ENCODE results near the gene TPGS2. TPM values are rescaled to one million over a fixed set of nuclear protein-coding genes. Genes with fewer than 3 reads are reported as not detected.

Gene TPGS2
- total RNA-seq, 1 experiment from 2014 or later, result 93.3 TPM

DNA sequence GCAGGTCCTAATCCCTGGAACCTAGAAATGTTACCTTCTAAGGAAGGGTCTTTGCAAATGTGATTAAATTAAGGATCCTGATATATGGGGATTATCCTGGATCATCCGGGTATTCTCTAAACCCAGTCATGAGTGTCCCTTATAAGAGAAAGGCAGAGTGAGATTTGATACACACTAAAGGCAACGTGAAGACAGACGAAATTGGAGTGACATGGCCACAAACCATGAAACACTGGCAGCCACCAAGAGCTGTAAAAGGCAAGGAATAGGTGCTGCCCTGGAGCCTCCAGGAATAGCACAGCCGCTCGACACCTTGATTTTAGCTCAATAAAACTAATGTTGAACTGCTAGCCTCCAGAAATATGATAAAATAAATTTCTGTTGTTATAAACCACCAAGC lies 45.0 kb downstream of the TPGS2 start (continued):
- TF ChIP-seq, protein P1, sequence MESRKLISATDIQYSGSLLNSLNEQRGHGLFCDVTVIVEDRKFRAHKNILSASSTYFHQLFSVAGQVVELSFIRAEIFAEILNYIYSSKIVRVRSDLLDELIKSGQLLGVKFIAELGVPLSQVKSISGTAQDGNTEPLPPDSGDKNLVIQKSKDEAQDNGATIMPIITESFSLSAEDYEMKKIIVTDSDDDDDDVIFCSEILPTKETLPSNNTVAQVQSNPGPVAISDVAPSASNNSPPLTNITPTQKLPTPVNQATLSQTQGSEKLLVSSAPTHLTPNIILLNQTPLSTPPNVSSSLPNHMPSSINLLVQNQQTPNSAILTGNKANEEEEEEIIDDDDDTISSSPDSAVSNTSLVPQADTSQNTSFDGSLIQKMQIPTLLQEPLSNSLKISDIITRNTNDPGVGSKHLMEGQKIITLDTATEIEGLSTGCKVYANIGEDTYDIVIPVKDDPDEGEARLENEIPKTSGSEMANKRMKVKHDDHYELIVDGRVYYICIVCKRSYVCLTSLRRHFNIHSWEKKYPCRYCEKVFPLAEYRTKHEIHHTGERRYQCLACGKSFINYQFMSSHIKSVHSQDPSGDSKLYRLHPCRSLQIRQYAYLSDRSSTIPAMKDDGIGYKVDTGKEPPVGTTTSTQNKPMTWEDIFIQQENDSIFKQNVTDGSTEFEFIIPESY (IDR thresholded peaks at IDR 0.05; ENCODE audit: extremely low read depth, insufficient replicate concordance, low read length), result no peak
- TF ChIP-seq SP1 (IDR thresholded peaks at IDR 0.05; ENCODE audit: low read depth), result no peak
- TF ChIP-seq JUND (IDR thresholded peaks at IDR 0.05), result no peak

DNA sequence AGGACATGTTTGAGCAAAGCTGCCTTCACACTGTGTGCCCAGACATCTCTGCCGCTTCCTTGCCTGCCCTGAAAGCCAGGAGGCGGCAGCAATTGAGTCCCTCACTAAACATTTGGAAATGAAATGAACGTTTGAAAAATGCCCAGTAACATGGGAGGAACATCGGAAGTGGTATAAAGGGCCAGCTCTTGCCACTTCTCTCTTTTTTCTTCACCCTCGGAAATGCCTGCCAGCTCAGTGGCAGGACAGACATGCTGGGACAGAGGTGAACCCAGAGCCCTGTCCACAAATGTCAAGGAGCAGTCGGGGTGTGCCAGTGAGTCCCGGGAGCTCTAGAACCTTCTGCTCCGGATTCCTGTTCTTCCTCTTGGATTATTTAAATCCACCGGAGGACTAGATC lies 46.1 kb downstream of the TPGS2 start:
- no peak overlapping the region for H3K9ac ChIP-seq (ENCODE audit: low read length)
- DNase-seq (ENCODE audit: low read depth, low spot score) (no peak), ATAC-seq (no peak)
- H3K79me2 ChIP-seq (ENCODE audit: insufficient read depth, low read length), result no peaks in the 10 kb centered on the region
- ChIA-PET CTCF (no interaction called here), POLR2A (no interaction called here), RAD21 (ENCODE audit: low non-redundant PET in 1 of 2, low total read pairs in 2 of 2, uncharacterized antibody in 2 of 2, unreplicated experiment in 2 of 2) (no interaction called here)
- H3K36me3 ChIP-seq (ENCODE audit: control insufficient read depth in 1 of 2, insufficient read depth in 2 of 2, low read length in 2 of 2), result peaks cover 0 to 2% of the 10 kb centered on the region in 2 experiments; a peak in 1 of 4 replicates
- no TSS peak for BruUV-seq (replicated peaks)
- intact Hi-C loops (cut with micrococcal nuclease), result no loop called here
- no peaks in the 10 kb centered on the region for H3K9me2 ChIP-seq (ENCODE audit: insufficient read depth)
- no peaks in the 10 kb centered on the region for H4K20me1 ChIP-seq (ENCODE audit: insufficient read depth)
- no peaks in the 10 kb centered on the region for H3K9me3 ChIP-seq (ENCODE audit: control insufficient read depth in 1 of 2, insufficient read depth in 1 of 2, low read depth in 1 of 2, low read length in 2 of 2)
- H3K4me3 ChIP-seq (replicated peaks in 1 of 2; ENCODE audit: low read depth in 1 of 2, low read length in 2 of 2), result no peak overlapping the region
- H3K4me2 ChIP-seq (ENCODE audit: low read length), result no peak overlapping the region
- peaks cover 0 to 3% of the 10 kb centered on the region in 2 experiments; a peak in 1 of 4 replicates for H3K4me1 ChIP-seq (ENCODE audit: control insufficient read depth in 1 of 2, insufficient read depth in 2 of 2, low read length in 2 of 2)
- H3K27me3 ChIP-seq (ENCODE audit: insufficient read depth, low read length), result no peaks in the 10 kb centered on the region
- no peak overlapping the region for H2AFZ ChIP-seq (ENCODE audit: low read depth, low read length, poor library complexity, severe bottlenecking)
- H3K27ac ChIP-seq (ENCODE audit: low read depth, low read length), result no peak overlapping the region
- TF ChIP-seq POLR2A (IDR thresholded peaks at IDR 0.05; ENCODE audit: borderline replicate concordance, extremely low read depth, insufficient read depth, insufficient read length), result no peak
- no peak for TF ChIP-seq POLR2AphosphoS5 (IDR thresholded peaks at IDR 0.05; ENCODE audit: low read depth, low read length)
- no peak for TF ChIP-seq EGR1 (IDR thresholded peaks at IDR 0.05; ENCODE audit: low read depth)
- TF ChIP-seq, protein P2, sequence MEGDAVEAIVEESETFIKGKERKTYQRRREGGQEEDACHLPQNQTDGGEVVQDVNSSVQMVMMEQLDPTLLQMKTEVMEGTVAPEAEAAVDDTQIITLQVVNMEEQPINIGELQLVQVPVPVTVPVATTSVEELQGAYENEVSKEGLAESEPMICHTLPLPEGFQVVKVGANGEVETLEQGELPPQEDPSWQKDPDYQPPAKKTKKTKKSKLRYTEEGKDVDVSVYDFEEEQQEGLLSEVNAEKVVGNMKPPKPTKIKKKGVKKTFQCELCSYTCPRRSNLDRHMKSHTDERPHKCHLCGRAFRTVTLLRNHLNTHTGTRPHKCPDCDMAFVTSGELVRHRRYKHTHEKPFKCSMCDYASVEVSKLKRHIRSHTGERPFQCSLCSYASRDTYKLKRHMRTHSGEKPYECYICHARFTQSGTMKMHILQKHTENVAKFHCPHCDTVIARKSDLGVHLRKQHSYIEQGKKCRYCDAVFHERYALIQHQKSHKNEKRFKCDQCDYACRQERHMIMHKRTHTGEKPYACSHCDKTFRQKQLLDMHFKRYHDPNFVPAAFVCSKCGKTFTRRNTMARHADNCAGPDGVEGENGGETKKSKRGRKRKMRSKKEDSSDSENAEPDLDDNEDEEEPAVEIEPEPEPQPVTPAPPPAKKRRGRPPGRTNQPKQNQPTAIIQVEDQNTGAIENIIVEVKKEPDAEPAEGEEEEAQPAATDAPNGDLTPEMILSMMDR (IDR thresholded peaks at IDR 0.05 in 2 of 3, conservative IDR thresholded peaks at IDR 0.05 in 1 of 3; ENCODE audit: borderline replicate concordance in 1 of 3, insufficient read depth in 1 of 3, low read depth in 2 of 3, low read length in 2 of 3), result no peak

All from HCT116 (cell line).